SU-DHL-6 (cell line): Measurements from ENCODE around the gene CELA1.

ENCODE experiments used
- CTCF ChIP-seq: fragments of 200-600 bp; sonication (generic); IDR thresholded peaks from one replicate; pipeline ENCODE4 v1.5.1; 2017; ENCODE audit warnings: antibody characterized with exemption, mild to moderate bottlenecking, low read length, moderate library complexity; ENCODE audit not compliant: insufficient read depth, poor library complexity, severe bottlenecking
- EZH2phosphoT487 ChIP-seq: fragments of 200-600 bp; sonication (generic), shearing (Covaris generic); conservative IDR thresholded peaks from 2 replicates; pipeline ENCODE4 v1.6.1; 2018; ENCODE audit warnings: mild to moderate bottlenecking, antibody characterized with exemption, low read length, moderate library complexity, mixed read lengths

GRCh38 chr12:51390891-51391282 lies 44.4 kb upstream of the CELA1 start:
- no peak for TF ChIP-seq CTCF
- TF ChIP-seq EZH2phosphoT487: no peak
